SU-DHL-6 (cell line): ENCODE results near the gene SRPK1.

Experiments
- EZH2phosphoT487 ChIP-seq: fragments of 200-600 bp; sonication (generic), shearing (Covaris generic); conservative IDR thresholded peaks from 2 replicates; pipeline ENCODE4 v1.6.1; 2018; ENCODE audit warnings: mild to moderate bottlenecking, antibody characterized with exemption, low read length, moderate library complexity, mixed read lengths
- TF ChIP-seq, protein P1 (sequence below): fragments of 200-600 bp; sonication (generic); IDR thresholded peaks from one replicate; pipeline ENCODE4 v1.5.1; 2017; ENCODE audit warnings: antibody characterized with exemption, mild to moderate bottlenecking, low read length, moderate library complexity; ENCODE audit not compliant: insufficient read depth, poor library complexity, severe bottlenecking

GRCh38 chr6:35898003-35898402, 22.9 kb downstream of the SRPK1 start:
- TF ChIP-seq, protein P1, sequence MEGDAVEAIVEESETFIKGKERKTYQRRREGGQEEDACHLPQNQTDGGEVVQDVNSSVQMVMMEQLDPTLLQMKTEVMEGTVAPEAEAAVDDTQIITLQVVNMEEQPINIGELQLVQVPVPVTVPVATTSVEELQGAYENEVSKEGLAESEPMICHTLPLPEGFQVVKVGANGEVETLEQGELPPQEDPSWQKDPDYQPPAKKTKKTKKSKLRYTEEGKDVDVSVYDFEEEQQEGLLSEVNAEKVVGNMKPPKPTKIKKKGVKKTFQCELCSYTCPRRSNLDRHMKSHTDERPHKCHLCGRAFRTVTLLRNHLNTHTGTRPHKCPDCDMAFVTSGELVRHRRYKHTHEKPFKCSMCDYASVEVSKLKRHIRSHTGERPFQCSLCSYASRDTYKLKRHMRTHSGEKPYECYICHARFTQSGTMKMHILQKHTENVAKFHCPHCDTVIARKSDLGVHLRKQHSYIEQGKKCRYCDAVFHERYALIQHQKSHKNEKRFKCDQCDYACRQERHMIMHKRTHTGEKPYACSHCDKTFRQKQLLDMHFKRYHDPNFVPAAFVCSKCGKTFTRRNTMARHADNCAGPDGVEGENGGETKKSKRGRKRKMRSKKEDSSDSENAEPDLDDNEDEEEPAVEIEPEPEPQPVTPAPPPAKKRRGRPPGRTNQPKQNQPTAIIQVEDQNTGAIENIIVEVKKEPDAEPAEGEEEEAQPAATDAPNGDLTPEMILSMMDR, result no peak
- TF ChIP-seq EZH2phosphoT487, result no peak
